ENCODE data around the gene TRIM65.
A peak's percentile ranks its signal among the peaks of the same experiment; 100 is the strongest.
"Not testable (repeated sequence)": the region's sequence is repeated elsewhere in the genome, so short reads cannot be mapped to it uniquely, and the experiment has no call there.

Gene TRIM65

DNA sequence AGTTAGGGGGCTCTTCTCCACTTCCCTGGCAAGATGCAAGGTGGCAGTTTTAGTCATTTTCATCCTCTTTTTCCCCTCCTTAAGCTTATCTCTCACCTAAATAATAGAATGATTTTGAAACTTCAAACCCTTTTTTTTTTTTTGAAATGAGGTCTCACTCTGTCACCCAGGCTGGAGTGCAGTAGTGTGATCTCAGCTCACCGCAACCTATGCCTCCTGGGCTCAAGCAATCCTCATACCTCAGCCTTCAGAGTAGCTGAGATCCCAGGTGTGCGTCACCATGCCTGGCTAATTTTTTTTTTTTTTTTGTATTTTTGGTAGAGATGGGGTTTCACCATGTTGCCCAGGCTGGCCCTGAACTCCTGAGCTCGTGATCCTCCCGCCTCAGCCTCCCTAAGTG lies 31.9 kb downstream of the TRIM65 start:
- H3K9me3 ChIP-seq; H3K4me3 ChIP-seq (ENCODE audit: low read depth in 1 of 2, low read length in 1 of 2); H3K27me3 ChIP-seq; H3K36me3 ChIP-seq: not testable (repeated sequence)
- Histone ChIP-seq H3K27ac (peak overlapping the region; percentile 74), H3K4me1 (ENCODE audit: control insufficient read depth in 1 of 2, insufficient read depth in 1 of 2, low read depth in 1 of 2, low read length in 1 of 2) (peaks cover 31 to 38% of the 10 kb centered on the region in 2 experiments)

DNA sequence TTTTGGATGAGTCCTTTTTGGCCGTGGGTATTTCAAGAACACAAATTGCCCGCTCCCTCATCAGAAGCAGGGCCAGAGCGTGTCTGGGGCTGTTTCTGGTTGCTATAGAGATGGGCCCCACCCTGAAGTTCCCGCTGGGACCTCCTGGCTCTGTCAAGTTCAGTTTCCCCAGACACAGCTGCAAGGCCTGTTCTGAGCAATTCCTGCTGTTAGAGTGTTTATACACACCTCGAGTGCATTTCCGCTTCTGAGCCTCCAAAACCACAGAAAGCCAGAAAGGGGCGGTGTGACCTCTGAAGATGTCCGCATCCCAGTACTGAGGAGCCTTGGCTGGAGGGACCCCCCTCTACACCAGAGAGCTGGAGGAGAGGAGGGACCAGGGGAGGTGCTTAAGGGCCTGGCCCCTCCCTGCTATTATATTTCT lies 32.3 kb downstream of the TRIM65 start:
- no peaks in the 10 kb centered on the region for H3K9me3 ChIP-seq
- no peaks in the 10 kb centered on the region for H3K36me3 ChIP-seq
- H3K4me1 ChIP-seq (ENCODE audit: control insufficient read depth in 1 of 2, insufficient read depth in 1 of 2, low read depth in 1 of 2, low read length in 1 of 2): peaks cover 35 to 42% of the 10 kb centered on the region in 2 experiments
- H3K4me3 ChIP-seq (ENCODE audit: low read depth in 1 of 2, low read length in 1 of 2): peak overlapping the region in 1 of 2 experiments; percentile 32
- TF ChIP-seq, protein P1, sequence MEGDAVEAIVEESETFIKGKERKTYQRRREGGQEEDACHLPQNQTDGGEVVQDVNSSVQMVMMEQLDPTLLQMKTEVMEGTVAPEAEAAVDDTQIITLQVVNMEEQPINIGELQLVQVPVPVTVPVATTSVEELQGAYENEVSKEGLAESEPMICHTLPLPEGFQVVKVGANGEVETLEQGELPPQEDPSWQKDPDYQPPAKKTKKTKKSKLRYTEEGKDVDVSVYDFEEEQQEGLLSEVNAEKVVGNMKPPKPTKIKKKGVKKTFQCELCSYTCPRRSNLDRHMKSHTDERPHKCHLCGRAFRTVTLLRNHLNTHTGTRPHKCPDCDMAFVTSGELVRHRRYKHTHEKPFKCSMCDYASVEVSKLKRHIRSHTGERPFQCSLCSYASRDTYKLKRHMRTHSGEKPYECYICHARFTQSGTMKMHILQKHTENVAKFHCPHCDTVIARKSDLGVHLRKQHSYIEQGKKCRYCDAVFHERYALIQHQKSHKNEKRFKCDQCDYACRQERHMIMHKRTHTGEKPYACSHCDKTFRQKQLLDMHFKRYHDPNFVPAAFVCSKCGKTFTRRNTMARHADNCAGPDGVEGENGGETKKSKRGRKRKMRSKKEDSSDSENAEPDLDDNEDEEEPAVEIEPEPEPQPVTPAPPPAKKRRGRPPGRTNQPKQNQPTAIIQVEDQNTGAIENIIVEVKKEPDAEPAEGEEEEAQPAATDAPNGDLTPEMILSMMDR (IDR thresholded peaks at IDR 0.05): no peak
- H3K27ac ChIP-seq: peak overlapping the region; percentile 74
- H3K27me3 ChIP-seq: no peaks in the 10 kb centered on the region

DNA sequence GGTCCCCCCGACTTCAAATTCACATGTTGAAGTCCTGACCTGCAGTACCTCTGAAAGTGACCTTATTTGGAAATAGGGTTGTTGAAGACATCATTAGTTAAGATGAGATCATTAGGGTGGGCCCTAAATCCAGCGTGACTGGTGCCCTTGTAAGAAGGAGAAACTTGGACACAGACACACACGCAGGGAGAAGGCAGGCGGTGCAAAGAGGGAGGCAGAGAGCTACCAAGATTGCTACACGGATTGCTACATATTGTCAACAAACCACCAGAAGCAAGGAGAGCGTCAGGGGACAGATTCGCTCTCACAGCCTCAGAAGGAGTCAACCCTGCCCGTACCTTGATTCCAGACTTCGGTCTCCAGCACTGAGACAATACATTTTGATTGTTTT lies 34.8 kb downstream of the TRIM65 start:
- Histone ChIP-seq H3K4me3 (ENCODE audit: low read depth in 1 of 2, low read length in 1 of 2) (no peak overlapping the region), H3K4me1 (ENCODE audit: control insufficient read depth in 1 of 2, insufficient read depth in 1 of 2, low read depth in 1 of 2, low read length in 1 of 2) (peaks cover 60 to 67% of the 10 kb centered on the region in 2 experiments)
- TF ChIP-seq, protein P1 (IDR thresholded peaks at IDR 0.05): no peak

DNA sequence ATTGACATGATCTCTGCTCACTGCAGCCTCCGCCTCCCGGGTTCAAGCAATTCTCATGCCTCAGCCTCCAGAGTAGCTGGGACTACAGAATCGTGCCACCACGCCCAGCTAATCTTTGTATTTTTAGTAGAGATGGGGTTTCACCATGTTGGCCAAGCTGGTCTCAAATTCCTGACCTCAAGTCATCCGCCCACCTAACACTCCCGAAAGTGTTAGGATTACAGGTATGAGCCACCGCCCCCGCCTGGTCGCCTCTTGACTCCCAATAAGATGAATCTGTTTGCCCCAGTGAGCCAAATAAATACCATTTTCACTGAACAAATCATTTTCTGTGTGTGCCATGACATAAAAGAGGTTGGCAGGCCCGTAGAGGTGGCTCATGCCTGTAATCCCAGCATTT lies 37.4 kb downstream of the TRIM65 start:
- H3K4me3 ChIP-seq (ENCODE audit: low read depth in 1 of 2, low read length in 1 of 2): peak overlapping the region; percentile 43 to 52
- peak overlapping the region; percentile 95 for H3K27ac ChIP-seq
- not testable (repeated sequence) for H3K9me3 ChIP-seq, H3K36me3 ChIP-seq, H3K27me3 ChIP-seq
- peaks cover 70 to 74% of the 10 kb centered on the region in 2 experiments for H3K4me1 ChIP-seq (ENCODE audit: control insufficient read depth in 1 of 2, insufficient read depth in 1 of 2, low read depth in 1 of 2, low read length in 1 of 2)

More for the DNA sequence above, 34.8 kb downstream of the TRIM65 start:
- H3K9me3 ChIP-seq: no peaks in the 10 kb centered on the region
- H3K27me3 ChIP-seq: no peaks in the 10 kb centered on the region
- no peaks in the 10 kb centered on the region for H3K36me3 ChIP-seq
- H3K27ac ChIP-seq: peak overlapping the region; percentile 66

DNA sequence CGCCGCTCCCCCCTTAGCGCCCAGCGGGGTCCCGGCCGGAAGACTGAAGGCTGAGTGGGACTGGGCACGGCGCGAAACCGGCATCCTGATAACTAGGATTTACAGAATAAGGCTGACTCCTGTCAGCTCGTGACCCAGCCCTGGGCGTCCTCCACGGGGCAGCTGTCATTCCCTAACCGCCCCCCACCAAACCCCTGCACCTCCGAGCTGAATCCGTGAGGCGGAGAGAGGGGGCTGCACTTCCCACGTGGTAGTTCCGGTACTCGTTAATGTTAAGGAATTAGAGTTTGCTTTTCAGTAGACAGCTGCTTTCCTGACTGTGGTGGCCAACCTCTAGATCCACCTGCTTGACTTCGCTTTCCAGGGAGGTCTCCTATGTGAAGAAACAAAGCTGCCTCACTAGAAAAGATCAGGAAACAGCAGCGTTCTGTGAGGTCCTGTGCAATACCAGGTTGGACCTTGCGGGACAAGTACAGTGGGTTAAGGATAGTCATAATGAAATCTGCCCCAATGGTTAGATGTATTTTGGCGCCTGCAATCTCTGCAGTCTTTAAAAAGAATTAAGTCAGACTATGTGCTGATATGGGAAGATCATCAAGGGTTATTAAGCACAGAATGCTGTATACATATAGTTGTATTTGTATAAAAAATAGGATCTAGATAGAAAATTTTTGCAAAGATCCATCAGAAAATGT lies 40.5 kb downstream of the TRIM65 start:
- TF ChIP-seq, protein P1 (IDR thresholded peaks at IDR 0.05): no peak
- peak overlapping the region; percentile 95 for H3K27ac ChIP-seq
- peaks cover 67 to 69% of the 10 kb centered on the region in 2 experiments for H3K4me1 ChIP-seq (ENCODE audit: control insufficient read depth in 1 of 2, insufficient read depth in 1 of 2, low read depth in 1 of 2, low read length in 1 of 2)
- peaks cover 16% of the 10 kb centered on the region for H3K36me3 ChIP-seq
- H3K9me3 ChIP-seq: no peaks in the 10 kb centered on the region
- H3K4me3 ChIP-seq (ENCODE audit: low read depth in 1 of 2, low read length in 1 of 2): peak overlapping the region; percentile 80 to 86
- no peaks in the 10 kb centered on the region for H3K27me3 ChIP-seq

DNA sequence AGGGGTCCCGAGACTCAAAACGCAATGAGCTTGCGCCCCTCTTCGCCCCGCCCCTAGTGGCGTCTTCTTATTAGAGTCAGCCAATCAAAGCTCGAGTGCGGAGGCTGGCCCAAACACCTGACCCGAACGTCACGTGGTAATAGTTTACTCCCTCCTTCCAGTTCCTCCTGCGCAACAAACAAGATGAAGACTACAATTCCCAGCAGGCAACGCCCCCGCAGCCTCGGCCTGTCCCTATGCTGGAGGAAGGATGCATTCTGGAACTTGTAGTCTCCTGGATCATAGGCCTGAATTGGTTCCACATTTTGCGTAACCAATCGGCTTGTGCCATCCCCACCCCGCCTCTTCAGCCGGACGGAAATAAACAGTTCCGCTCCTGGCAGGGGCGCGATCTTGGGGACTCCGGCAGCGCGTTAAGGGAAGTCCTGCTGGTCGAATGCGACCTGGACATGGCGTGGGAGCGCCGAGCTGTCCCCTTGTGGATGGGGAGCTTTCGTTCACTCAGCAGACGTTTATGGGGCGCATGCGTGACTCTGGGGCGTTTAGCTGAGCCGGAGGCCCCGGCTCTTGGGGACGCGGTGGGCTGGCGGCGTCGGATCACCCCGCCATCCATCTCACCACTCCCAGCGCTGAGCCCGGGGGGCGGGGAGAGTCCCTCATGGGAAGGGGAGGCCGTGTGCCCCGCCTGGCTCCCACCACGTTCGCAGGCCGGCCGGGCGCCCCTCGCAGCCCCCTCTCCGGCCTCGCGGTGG lies 41.3 kb downstream of the TRIM65 start, which contains the start of gene WBP2:
WBP2 (minus strand) TSS at position 26 of the 752 bp plus-strand sequence. CDS start 38 bp downstream, outside the sequence.
- TF ChIP-seq, protein P1 (IDR thresholded peaks at IDR 0.05): peak; percentile 76
- peak within 1 kb of the TSS; percentile 80 to 86 for H3K4me3 ChIP-seq (ENCODE audit: low read depth in 1 of 2, low read length in 1 of 2)
- no peaks in the 10 kb centered on the region for H3K27me3 ChIP-seq
- peaks cover 23% of the 10 kb centered on the region for H3K36me3 ChIP-seq
- H3K4me1 ChIP-seq (ENCODE audit: control insufficient read depth in 1 of 2, insufficient read depth in 1 of 2, low read depth in 1 of 2, low read length in 1 of 2): peaks cover 60 to 63% of the 10 kb centered on the region in 2 experiments
- no peaks in the 10 kb centered on the region for H3K9me3 ChIP-seq
- peak within 1 kb of the TSS; percentile 95 for H3K27ac ChIP-seq

Measured in neutrophil (primary cell).